ENCODE measurements around the gene GPC5.

The GPC5 gene

GRCh38 chr13:92802776-92803175 is 1404.4 kb downstream of the GPC5 start:
- TF ChIP-seq YY1 (IDR thresholded peaks at IDR 0.05; ENCODE audit: insufficient read depth, insufficient read length): no peak
- TF ChIP-seq ZNF274 (IDR thresholded peaks at IDR 0.05; ENCODE audit: low read depth, low read length): no peak
- no peak for TF ChIP-seq SUZ12 (IDR thresholded peaks at IDR 0.05; ENCODE audit: extremely low read depth, insufficient read depth, insufficient read length)
- Histone ChIP-seq H3K4me1 (ENCODE audit: insufficient read depth, insufficient read length) (no peaks in the 10 kb centered on the region), H3K9me3 (ENCODE audit: insufficient read depth, low read length) (no peaks in the 10 kb centered on the region)

GRCh38 chr13:92804346-92804745 is 1405.9 kb downstream of the GPC5 start:
- TF ChIP-seq SUZ12 (IDR thresholded peaks at IDR 0.05; ENCODE audit: extremely low read depth, insufficient read depth, insufficient read length) (no peak), ZNF274 (IDR thresholded peaks at IDR 0.05; ENCODE audit: low read depth, low read length) (no peak), YY1 (IDR thresholded peaks at IDR 0.05; ENCODE audit: insufficient read depth, insufficient read length) (no peak)
- DNase-seq (ENCODE audit: low read depth, low spot score): no peak

More at GRCh38 chr13:92802776-92803175, 1404.4 kb downstream of the GPC5 start:
- H3K9ac ChIP-seq (ENCODE audit: insufficient read length, low read depth): no peak overlapping the region
- H3K36me3 ChIP-seq (ENCODE audit: insufficient read depth, insufficient read length, low read length): no peaks in the 10 kb centered on the region
- H3K4me3 ChIP-seq (ENCODE audit: insufficient read length, low read depth): no peak overlapping the region
- no peaks in the 10 kb centered on the region for H3K27me3 ChIP-seq (ENCODE audit: insufficient read depth, insufficient read length)
- no peak for DNase-seq (ENCODE audit: low read depth, low spot score)

GRCh38 chr13:92804926-92805325 is 1406.5 kb downstream of the GPC5 start:
- Histone ChIP-seq H3K9me3 (ENCODE audit: insufficient read depth, low read length) (no peaks in the 10 kb centered on the region), H3K27me3 (ENCODE audit: insufficient read depth, insufficient read length) (no peaks in the 10 kb centered on the region), H3K4me1 (ENCODE audit: insufficient read depth, insufficient read length) (no peaks in the 10 kb centered on the region), H3K4me3 (ENCODE audit: insufficient read length, low read depth) (no peak overlapping the region), H3K36me3 (ENCODE audit: insufficient read depth, insufficient read length, low read length) (no peaks in the 10 kb centered on the region), H3K9ac (ENCODE audit: insufficient read length, low read depth) (no peak overlapping the region)
- TF ChIP-seq SUZ12 (IDR thresholded peaks at IDR 0.05; ENCODE audit: extremely low read depth, insufficient read depth, insufficient read length): no peak
- no peak for TF ChIP-seq YY1 (IDR thresholded peaks at IDR 0.05; ENCODE audit: insufficient read depth, insufficient read length)
- no peak for TF ChIP-seq ZNF274 (IDR thresholded peaks at IDR 0.05; ENCODE audit: low read depth, low read length)
- DNase-seq (ENCODE audit: low read depth, low spot score): no peak

More at GRCh38 chr13:92804346-92804745, 1405.9 kb downstream of the GPC5 start:
- Histone ChIP-seq H3K9me3 (ENCODE audit: insufficient read depth, low read length) (no peaks in the 10 kb centered on the region), H3K27me3 (ENCODE audit: insufficient read depth, insufficient read length) (no peaks in the 10 kb centered on the region), H3K4me1 (ENCODE audit: insufficient read depth, insufficient read length) (no peaks in the 10 kb centered on the region), H3K4me3 (ENCODE audit: insufficient read length, low read depth) (no peak overlapping the region), H3K9ac (ENCODE audit: insufficient read length, low read depth) (no peak overlapping the region), H3K36me3 (ENCODE audit: insufficient read depth, insufficient read length, low read length) (no peaks in the 10 kb centered on the region)

- no peak for DNase-seq (ENCODE audit: low read depth, low spot score)
- Histone ChIP-seq H3K9me3 (ENCODE audit: insufficient read depth, low read length) (no peaks in the 10 kb centered on the region), H3K4me1 (ENCODE audit: insufficient read depth, insufficient read length) (no peaks in the 10 kb centered on the region), H3K27me3 (ENCODE audit: insufficient read depth, insufficient read length) (no peaks in the 10 kb centered on the region), H3K4me3 (ENCODE audit: insufficient read length, low read depth) (no peak overlapping the region), H3K9ac (ENCODE audit: insufficient read length, low read depth) (no peak overlapping the region), H3K36me3 (ENCODE audit: insufficient read depth, insufficient read length, low read length) (no peaks in the 10 kb centered on the region)
- TF ChIP-seq SUZ12 (IDR thresholded peaks at IDR 0.05; ENCODE audit: extremely low read depth, insufficient read depth, insufficient read length) (no peak), ZNF274 (IDR thresholded peaks at IDR 0.05; ENCODE audit: low read depth, low read length) (no peak), YY1 (IDR thresholded peaks at IDR 0.05; ENCODE audit: insufficient read depth, insufficient read length) (no peak)
Observed at GRCh38 chr13:92805766-92806165, 1407.3 kb downstream of the GPC5 start.

- no peak for TF ChIP-seq SUZ12 (IDR thresholded peaks at IDR 0.05; ENCODE audit: extremely low read depth, insufficient read depth, insufficient read length)
- TF ChIP-seq ZNF274 (IDR thresholded peaks at IDR 0.05; ENCODE audit: low read depth, low read length): no peak
- no peak for TF ChIP-seq YY1 (IDR thresholded peaks at IDR 0.05; ENCODE audit: insufficient read depth, insufficient read length)
- Histone ChIP-seq H3K9me3 (ENCODE audit: insufficient read depth, low read length) (no peaks in the 10 kb centered on the region), H3K36me3 (ENCODE audit: insufficient read depth, insufficient read length, low read length) (no peaks in the 10 kb centered on the region), H3K27me3 (ENCODE audit: insufficient read depth, insufficient read length) (no peaks in the 10 kb centered on the region), H3K9ac (ENCODE audit: insufficient read length, low read depth) (no peak overlapping the region), H3K4me1 (ENCODE audit: insufficient read depth, insufficient read length) (no peaks in the 10 kb centered on the region), H3K4me3 (ENCODE audit: insufficient read length, low read depth) (no peak overlapping the region)
- no peak for DNase-seq (ENCODE audit: low read depth, low spot score)
Observed at GRCh38 chr13:92806215-92806614, 1407.8 kb downstream of the GPC5 start.

GRCh38 chr13:92807353-92807752 is 1408.9 kb downstream of the GPC5 start:
- H3K4me3 ChIP-seq (ENCODE audit: insufficient read length, low read depth): no peak overlapping the region
- no peaks in the 10 kb centered on the region for H3K4me1 ChIP-seq (ENCODE audit: insufficient read depth, insufficient read length)
- H3K9me3 ChIP-seq (ENCODE audit: insufficient read depth, low read length): no peaks in the 10 kb centered on the region
- no peaks in the 10 kb centered on the region for H3K36me3 ChIP-seq (ENCODE audit: insufficient read depth, insufficient read length, low read length)
- DNase-seq (ENCODE audit: low read depth, low spot score): no peak
- no peaks in the 10 kb centered on the region for H3K27me3 ChIP-seq (ENCODE audit: insufficient read depth, insufficient read length)
- TF ChIP-seq ZNF274 (IDR thresholded peaks at IDR 0.05; ENCODE audit: low read depth, low read length) (no peak), YY1 (IDR thresholded peaks at IDR 0.05; ENCODE audit: insufficient read depth, insufficient read length) (no peak), SUZ12 (IDR thresholded peaks at IDR 0.05; ENCODE audit: extremely low read depth, insufficient read depth, insufficient read length) (no peak)
- H3K9ac ChIP-seq (ENCODE audit: insufficient read length, low read depth): no peak overlapping the region

- no peak overlapping the region for H3K4me3 ChIP-seq (ENCODE audit: insufficient read length, low read depth)
- H3K4me1 ChIP-seq (ENCODE audit: insufficient read depth, insufficient read length): no peaks in the 10 kb centered on the region
- no peak overlapping the region for H3K9ac ChIP-seq (ENCODE audit: insufficient read length, low read depth)
- DNase-seq (ENCODE audit: low read depth, low spot score): no peak
- no peaks in the 10 kb centered on the region for H3K27me3 ChIP-seq (ENCODE audit: insufficient read depth, insufficient read length)
- H3K36me3 ChIP-seq (ENCODE audit: insufficient read depth, insufficient read length, low read length): no peaks in the 10 kb centered on the region
- no peaks in the 10 kb centered on the region for H3K9me3 ChIP-seq (ENCODE audit: insufficient read depth, low read length)
- TF ChIP-seq ZNF274 (IDR thresholded peaks at IDR 0.05; ENCODE audit: low read depth, low read length) (no peak), SUZ12 (IDR thresholded peaks at IDR 0.05; ENCODE audit: extremely low read depth, insufficient read depth, insufficient read length) (no peak), YY1 (IDR thresholded peaks at IDR 0.05; ENCODE audit: insufficient read depth, insufficient read length) (no peak)
Observed at GRCh38 chr13:92807966-92808365, 1409.5 kb downstream of the GPC5 start.
